HepG2 (cell line): Measurements from ENCODE around the gene COL5A2. TPM values are rescaled to one million over a fixed set of nuclear protein-coding genes. Genes with fewer than 3 reads are reported as not detected.

Source experiments
- SALL2 ChIP-seq: sonication (generic); formaldehyde crosslinking; IDR thresholded peaks from 2 replicates; pipeline ENCODE4 v1.8.1; 2023; ENCODE audit warnings: mild to moderate bottlenecking, missing genetic modification reagents, inconsistent platforms
- polyA plus RNA-seq, 8 experiments: library from polyadenylated mRNA; depleted of rRNA in 3 of 8; stranded (reverse) in 7 of 8; unstranded in 1 of 8; fragments of >200 nt; fragmentation: Illumina TruSeq in 4 of 8; extraction: Trizol in 4 of 8; gene quantifications; 2 replicates each; pipeline versions ENCODE4 v1.2.1 to v1.2.3, GENCODE V29; 2011 to 2016; ENCODE audit warnings: low read depth in 4 of 8, missing spikeins in 1 of 8, mixed read lengths in 1 of 8; ENCODE audit not compliant: insufficient read depth in 1 of 8
- total RNA-seq, 5 experiments: library from RNA; depleted of rRNA; stranded (reverse); fragments of >200 nt; fragmentation: Illumina TruSeq; extraction: Trizol; gene quantifications; 2 replicates each; pipeline ENCODE4 v1.2.3, GENCODE V29; 2016; ENCODE audit warnings: low read depth in 1 of 5
- TF ChIP-seq, protein P1 (sequence below): sonication (generic); formaldehyde crosslinking; IDR thresholded peaks from 2 replicates; pipeline ENCODE4 v1.5.0; 2020; ENCODE audit warnings: missing genetic modification reagents, mild to moderate bottlenecking, borderline replicate concordance
- TF ChIP-seq, protein P2 (sequence below): sonication (generic); formaldehyde crosslinking; IDR thresholded peaks from 2 replicates; pipeline ENCODE4 v1.4.0; 2020; ENCODE audit warnings: mild to moderate bottlenecking, missing genetic modification reagents
- TF ChIP-seq, protein P3 (sequence below): sonication (generic); formaldehyde crosslinking; IDR thresholded peaks from 2 replicates; pipeline ENCODE4 v1.9.0; 2021; ENCODE audit warnings: missing genetic modification reagents, borderline replicate concordance
- TF ChIP-seq, protein P4 (sequence below): IDR thresholded peaks from 2 replicates; pipeline ENCODE4 v1.6.1; 2016

The COL5A2 gene
- total and polyA plus RNA-seq, 2 of the 13 experiments (the other 11 are each of a cell fraction or from before 2014, with no cell fraction given): 0.83 to 1.5 TPM

DNA sequence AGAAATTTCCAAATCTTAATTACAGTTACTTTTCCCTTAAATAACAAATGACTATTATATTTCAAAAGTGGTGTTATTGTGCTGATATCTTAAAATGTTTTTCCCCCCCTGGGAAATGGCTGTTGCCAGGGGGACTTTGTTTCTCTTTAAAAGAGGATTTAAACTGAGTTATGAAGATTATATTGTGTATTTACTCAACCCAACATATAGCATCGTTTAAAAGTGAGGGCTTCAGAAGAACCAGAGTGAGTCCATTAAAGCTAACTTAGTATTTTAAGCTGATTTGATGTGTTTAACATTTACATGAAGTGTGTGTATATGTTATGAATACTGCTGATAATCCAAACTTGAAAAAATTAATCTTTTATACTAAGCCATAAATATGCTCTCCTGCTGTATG, 81.6 kb downstream of the COL5A2 start (continued):
- TF ChIP-seq, protein P1, sequence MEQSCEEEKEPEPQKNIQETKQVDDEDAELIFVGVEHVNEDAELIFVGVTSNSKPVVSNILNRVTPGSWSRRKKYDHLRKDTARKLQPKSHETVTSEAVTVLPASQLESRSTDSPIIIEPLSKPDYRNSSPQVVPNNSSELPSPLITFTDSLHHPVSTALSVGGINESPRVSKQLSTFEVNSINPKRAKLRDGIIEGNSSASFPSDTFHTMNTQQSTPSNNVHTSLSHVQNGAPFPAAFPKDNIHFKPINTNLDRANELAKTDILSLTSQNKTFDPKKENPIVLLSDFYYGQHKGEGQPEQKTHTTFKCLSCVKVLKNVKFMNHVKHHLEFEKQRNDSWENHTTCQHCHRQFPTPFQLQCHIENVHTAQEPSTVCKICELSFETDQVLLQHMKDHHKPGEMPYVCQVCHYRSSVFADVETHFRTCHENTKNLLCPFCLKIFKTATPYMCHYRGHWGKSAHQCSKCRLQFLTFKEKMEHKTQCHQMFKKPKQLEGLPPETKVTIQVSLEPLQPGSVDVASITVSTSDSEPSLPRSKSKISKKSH (CRISPR knock-in tag): no peak
- TF ChIP-seq, protein P2, sequence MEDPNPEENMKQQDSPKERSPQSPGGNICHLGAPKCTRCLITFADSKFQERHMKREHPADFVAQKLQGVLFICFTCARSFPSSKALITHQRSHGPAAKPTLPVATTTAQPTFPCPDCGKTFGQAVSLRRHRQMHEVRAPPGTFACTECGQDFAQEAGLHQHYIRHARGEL: no peak
- TF ChIP-seq, protein P3, sequence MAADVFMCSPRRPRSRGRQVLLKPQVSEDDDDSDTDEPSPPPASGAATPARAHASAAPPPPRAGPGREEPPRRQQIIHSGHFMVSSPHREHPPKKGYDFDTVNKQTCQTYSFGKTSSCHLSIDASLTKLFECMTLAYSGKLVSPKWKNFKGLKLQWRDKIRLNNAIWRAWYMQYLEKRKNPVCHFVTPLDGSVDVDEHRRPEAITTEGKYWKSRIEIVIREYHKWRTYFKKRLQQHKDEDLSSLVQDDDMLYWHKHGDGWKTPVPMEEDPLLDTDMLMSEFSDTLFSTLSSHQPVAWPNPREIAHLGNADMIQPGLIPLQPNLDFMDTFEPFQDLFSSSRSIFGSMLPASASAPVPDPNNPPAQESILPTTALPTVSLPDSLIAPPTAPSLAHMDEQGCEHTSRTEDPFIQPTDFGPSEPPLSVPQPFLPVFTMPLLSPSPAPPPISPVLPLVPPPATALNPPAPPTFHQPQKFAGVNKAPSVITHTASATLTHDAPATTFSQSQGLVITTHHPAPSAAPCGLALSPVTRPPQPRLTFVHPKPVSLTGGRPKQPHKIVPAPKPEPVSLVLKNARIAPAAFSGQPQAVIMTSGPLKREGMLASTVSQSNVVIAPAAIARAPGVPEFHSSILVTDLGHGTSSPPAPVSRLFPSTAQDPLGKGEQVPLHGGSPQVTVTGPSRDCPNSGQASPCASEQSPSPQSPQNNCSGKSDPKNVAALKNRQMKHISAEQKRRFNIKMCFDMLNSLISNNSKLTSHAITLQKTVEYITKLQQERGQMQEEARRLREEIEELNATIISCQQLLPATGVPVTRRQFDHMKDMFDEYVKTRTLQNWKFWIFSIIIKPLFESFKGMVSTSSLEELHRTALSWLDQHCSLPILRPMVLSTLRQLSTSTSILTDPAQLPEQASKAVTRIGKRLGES (CRISPR knock-in tag): no peak
- no peak for TF ChIP-seq SALL2
- TF ChIP-seq, protein P4, sequence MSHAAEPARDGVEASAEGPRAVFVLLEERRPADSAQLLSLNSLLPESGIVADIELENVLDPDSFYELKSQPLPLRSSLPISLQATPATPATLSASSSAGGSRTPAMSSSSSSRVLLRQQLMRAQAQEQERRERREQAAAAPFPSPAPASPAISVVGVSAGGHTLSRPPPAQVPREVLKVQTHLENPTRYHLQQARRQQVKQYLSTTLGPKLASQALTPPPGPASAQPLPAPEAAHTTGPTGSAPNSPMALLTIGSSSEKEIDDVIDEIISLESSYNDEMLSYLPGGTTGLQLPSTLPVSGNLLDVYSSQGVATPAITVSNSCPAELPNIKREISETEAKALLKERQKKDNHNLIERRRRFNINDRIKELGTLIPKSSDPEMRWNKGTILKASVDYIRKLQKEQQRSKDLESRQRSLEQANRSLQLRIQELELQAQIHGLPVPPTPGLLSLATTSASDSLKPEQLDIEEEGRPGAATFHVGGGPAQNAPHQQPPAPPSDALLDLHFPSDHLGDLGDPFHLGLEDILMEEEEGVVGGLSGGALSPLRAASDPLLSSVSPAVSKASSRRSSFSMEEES (CRISPR knock-in tag): no peak
- TF ChIP-seq, all 625 proteins: peak for 0
